ENCODE measurements around the gene TESK2.

DNA sequence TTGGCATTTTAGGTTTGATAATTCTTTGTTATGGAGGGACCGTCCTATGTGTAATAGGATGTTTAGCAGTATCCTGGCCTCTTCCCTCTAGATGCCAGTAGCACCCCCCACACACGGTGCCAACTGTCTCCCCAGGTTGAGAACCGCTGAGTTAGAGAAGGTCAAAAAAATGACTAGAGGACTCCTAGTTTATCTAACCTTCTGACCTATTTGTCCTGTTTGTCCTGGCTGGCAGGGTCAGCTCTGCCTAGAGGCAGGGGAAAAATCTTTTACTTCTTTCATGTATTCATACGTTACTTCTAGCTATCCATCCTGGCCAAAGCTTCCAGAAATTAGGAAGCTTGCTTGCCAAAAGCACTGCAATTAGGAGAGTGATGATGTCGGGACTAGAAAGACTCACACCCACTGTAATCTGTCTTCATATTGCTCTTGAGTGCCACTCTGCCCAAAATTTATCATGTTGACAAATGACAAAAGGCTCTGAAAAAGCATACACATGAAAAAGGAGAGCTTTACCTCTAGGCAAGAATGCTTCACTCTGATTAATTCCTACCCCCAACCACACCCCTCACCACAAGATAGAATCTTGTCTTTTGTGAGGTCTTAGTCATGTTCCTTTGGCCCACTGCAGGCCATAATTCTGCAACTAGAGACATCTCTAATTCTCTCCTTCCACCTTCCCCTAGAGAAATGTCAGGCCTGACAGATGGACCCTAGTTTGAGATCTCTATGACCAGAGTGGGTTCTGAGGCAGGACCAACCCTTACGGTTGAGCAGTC lies 45.2 kb upstream of the TESK2 start:
- no peak for TF ChIP-seq EP300 (IDR thresholded peaks at IDR 0.05)
- TF ChIP-seq, protein P1, sequence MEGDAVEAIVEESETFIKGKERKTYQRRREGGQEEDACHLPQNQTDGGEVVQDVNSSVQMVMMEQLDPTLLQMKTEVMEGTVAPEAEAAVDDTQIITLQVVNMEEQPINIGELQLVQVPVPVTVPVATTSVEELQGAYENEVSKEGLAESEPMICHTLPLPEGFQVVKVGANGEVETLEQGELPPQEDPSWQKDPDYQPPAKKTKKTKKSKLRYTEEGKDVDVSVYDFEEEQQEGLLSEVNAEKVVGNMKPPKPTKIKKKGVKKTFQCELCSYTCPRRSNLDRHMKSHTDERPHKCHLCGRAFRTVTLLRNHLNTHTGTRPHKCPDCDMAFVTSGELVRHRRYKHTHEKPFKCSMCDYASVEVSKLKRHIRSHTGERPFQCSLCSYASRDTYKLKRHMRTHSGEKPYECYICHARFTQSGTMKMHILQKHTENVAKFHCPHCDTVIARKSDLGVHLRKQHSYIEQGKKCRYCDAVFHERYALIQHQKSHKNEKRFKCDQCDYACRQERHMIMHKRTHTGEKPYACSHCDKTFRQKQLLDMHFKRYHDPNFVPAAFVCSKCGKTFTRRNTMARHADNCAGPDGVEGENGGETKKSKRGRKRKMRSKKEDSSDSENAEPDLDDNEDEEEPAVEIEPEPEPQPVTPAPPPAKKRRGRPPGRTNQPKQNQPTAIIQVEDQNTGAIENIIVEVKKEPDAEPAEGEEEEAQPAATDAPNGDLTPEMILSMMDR (IDR thresholded peaks at IDR 0.05) = no peak

Data from suprapubic skin (tissue), 3 donors.